GM12878 (cell line): ENCODE measurements around the gene ZNF879.

ENCODE experiments used
- CTCF ChIP-seq, 3 experiments: IDR thresholded peaks in 2 of 3; conservative IDR thresholded peaks in 1 of 3; 2 replicates each; pipeline ENCODE4 v1.5.1; 2011; ENCODE audit warnings: low read depth in 3 of 3, low read length in 3 of 3, mild to moderate bottlenecking in 3 of 3, control low read depth in 2 of 3, moderate library complexity in 2 of 3, inconsistent platforms in 1 of 3, mixed read lengths in 1 of 3; ENCODE audit not compliant: control insufficient read depth in 2 of 3, insufficient read depth in 1 of 3; ENCODE audit errors: extremely low read depth in 1 of 3
- ESRRA ChIP-seq: IDR thresholded peaks from 2 replicates; pipeline ENCODE4 v1.6.1; 2012; ENCODE audit warnings: mild to moderate bottlenecking, low read length, improper control_type of control experiment
- FOXM1 ChIP-seq: IDR thresholded peaks from 2 replicates; pipeline ENCODE4 v1.6.1; 2012; ENCODE audit warnings: low read depth, mild to moderate bottlenecking, inconsistent platforms, low read length, moderate library complexity
- MAX ChIP-seq: IDR thresholded peaks from 2 replicates; pipeline ENCODE4 v1.6.1; 2012; ENCODE audit warnings: low read depth, low read length, improper control_type of control experiment
- PBX3 ChIP-seq: IDR thresholded peaks from 2 replicates; pipeline ENCODE4 v1.6.1; 2011; ENCODE audit warnings: mild to moderate bottlenecking, low read depth, low read length, moderate library complexity; ENCODE audit not compliant: insufficient replicate concordance
- POLR2A ChIP-seq: IDR thresholded peaks from 2 replicates; pipeline ENCODE4 v1.6.1; 2011; ENCODE audit warnings: low read depth, mild to moderate bottlenecking, low read length
- POLR2AphosphoS5 ChIP-seq: IDR thresholded peaks from 2 replicates; pipeline ENCODE4 v1.6.1; 2011; ENCODE audit warnings: mild to moderate bottlenecking, low read length, inconsistent platforms
- SP1 ChIP-seq: IDR thresholded peaks from one replicate; pipeline ENCODE4 v1.6.1; 2011; ENCODE audit warnings: low read depth, low read length
- SUZ12 ChIP-seq: fragments of 200-600 bp; sonication (generic); IDR thresholded peaks from one replicate; pipeline ENCODE4 v1.6.1; 2018; ENCODE audit warnings: antibody characterized with exemption, mild to moderate bottlenecking; ENCODE audit not compliant: unreplicated experiment
- YY1 ChIP-seq: IDR thresholded peaks from 2 replicates; pipeline ENCODE4 v1.6.1; 2011; ENCODE audit warnings: low read depth, mild to moderate bottlenecking, low read length
- TF ChIP-seq, protein P1 (sequence below): IDR thresholded peaks from 2 replicates; pipeline ENCODE4 v1.6.1; 2011; ENCODE audit warnings: low read depth, mild to moderate bottlenecking, low read length, moderate library complexity, borderline replicate concordance; ENCODE audit errors: extremely low read depth
- TF ChIP-seq, protein P2 (sequence below): fragments of 450-650 bp; IDR thresholded peaks from 2 replicates; pipeline ENCODE4 v1.6.1; 2017; ENCODE audit warnings: mild to moderate bottlenecking
- TF ChIP-seq, protein P3 (sequence below): fragments of 450-650 bp; formaldehyde crosslinking; IDR thresholded peaks from 2 replicates; pipeline ENCODE4 v1.4.0; 2022; ENCODE audit warnings: mild to moderate bottlenecking, moderate library complexity

GRCh38 chr5:178996156-178996555 is 27.4 kb upstream of the ZNF879 start:
- no peak for TF ChIP-seq POLR2AphosphoS5
- TF ChIP-seq, protein P1, sequence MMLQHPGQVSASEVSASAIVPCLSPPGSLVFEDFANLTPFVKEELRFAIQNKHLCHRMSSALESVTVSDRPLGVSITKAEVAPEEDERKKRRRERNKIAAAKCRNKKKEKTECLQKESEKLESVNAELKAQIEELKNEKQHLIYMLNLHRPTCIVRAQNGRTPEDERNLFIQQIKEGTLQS, result no peak
- TF ChIP-seq POLR2A, result no peak
- no peak for TF ChIP-seq CTCF (IDR thresholded peaks at IDR 0.05 in 2 of 3, conservative IDR thresholded peaks at IDR 0.05 in 1 of 3; ENCODE audit: control insufficient read depth in 2 of 3, extremely low read depth in 1 of 3, insufficient read depth in 1 of 3, low read depth in 3 of 3, low read length in 3 of 3)
- TF ChIP-seq SUZ12, result no peak
- TF ChIP-seq ESRRA, result no peak
- no peak for TF ChIP-seq PBX3
- TF ChIP-seq, protein P2, sequence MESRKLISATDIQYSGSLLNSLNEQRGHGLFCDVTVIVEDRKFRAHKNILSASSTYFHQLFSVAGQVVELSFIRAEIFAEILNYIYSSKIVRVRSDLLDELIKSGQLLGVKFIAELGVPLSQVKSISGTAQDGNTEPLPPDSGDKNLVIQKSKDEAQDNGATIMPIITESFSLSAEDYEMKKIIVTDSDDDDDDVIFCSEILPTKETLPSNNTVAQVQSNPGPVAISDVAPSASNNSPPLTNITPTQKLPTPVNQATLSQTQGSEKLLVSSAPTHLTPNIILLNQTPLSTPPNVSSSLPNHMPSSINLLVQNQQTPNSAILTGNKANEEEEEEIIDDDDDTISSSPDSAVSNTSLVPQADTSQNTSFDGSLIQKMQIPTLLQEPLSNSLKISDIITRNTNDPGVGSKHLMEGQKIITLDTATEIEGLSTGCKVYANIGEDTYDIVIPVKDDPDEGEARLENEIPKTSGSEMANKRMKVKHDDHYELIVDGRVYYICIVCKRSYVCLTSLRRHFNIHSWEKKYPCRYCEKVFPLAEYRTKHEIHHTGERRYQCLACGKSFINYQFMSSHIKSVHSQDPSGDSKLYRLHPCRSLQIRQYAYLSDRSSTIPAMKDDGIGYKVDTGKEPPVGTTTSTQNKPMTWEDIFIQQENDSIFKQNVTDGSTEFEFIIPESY, result no peak
- TF ChIP-seq MAX, result no peak
- TF ChIP-seq YY1, result no peak
- TF ChIP-seq SP1, result no peak
- no peak for TF ChIP-seq FOXM1
- TF ChIP-seq, protein P3, sequence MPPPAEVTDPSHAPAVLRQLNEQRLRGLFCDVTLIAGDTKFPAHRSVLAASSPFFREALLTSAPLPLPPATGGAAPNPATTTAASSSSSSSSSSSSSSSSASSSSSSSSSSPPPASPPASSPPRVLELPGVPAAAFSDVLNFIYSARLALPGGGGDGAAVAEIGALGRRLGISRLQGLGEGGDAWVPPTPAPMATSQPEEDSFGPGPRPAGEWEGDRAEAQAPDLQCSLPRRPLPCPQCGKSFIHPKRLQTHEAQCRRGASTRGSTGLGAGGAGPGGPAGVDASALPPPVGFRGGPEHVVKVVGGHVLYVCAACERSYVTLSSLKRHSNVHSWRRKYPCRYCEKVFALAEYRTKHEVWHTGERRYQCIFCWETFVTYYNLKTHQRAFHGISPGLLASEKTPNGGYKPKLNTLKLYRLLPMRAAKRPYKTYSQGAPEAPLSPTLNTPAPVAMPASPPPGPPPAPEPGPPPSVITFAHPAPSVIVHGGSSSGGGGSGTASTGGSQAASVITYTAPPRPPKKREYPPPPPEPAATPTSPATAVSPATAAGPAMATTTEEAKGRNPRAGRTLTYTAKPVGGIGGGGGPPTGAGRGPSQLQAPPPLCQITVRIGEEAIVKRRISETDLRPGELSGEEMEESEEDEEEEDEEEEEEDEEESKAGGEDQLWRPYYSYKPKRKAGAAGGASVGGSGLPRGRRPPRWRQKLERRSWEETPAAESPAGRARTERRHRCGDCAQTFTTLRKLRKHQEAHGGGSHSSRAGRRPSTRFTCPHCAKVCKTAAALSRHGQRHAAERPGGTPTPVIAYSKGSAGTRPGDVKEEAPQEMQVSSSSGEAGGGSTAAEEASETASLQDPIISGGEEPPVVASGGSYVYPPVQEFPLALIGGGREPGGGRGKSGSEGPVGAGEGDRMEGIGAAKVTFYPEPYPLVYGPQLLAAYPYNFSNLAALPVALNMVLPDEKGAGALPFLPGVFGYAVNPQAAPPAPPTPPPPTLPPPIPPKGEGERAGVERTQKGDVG (CRISPR knock-in tag), result no peak
